ENCODE results near the gene C14orf132. TPM values are rescaled to one million over a fixed set of nuclear protein-coding genes. Genes with fewer than 3 reads are reported as not detected.
A peak's percentile ranks its signal among the peaks of the same experiment; 100 is the strongest.

C14orf132 gene
- total and polyA plus RNA-seq, 5 experiments from 2014 or later, result 0.57 to 4.6 (median 2.4) TPM; not detected in 1

DNA sequence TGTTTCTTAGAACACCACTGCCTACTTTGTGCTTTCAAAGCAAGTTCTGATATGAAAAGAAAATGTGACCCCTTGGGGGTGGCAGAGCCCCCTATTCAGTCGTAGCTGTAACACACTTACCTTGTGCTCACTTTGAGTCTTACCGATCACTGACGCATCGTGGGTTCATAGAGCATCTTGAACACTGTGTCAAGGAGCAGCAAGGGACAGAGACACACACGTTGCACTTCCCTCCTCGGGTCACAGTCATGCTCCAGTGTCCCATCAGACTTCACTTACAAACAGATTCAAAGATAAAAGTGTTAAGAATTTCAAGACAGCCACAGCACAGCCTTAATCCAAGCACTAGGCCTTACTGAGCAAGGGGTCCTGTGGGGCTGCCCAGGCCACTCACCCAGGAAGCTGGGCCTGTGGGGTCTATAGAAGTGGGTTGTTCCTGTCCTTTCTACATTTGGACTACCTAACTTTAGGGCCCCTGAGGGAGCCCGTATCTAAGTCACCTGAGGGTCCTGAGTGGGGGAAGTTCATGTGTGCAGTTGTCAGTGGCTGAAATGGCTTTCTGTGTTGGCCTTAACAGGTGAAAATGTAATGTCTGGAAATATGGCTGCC, 90.1 kb downstream of the C14orf132 start:
- peaks cover 0 to 27% (median 9%) of the 10 kb centered on the region in 5 donors for H3K27me3 Mint-ChIP-seq
- H3K27ac Mint-ChIP-seq, result peak overlapping the region in 5 of 10 donors; percentile 10 to 71 (median 28)
- ATAC-seq (no peak), DNase-seq (no peak)
- H3K4me1 Mint-ChIP-seq, result peaks cover 8 to 32% (median 23%) of the 10 kb centered on the region in 4 donors
- H3K4me3 Mint-ChIP-seq, result no peak overlapping the region
- no peaks in the 10 kb centered on the region for H3K36me3 Mint-ChIP-seq
- peaks cover 0 to 2% (median 0%) of the 10 kb centered on the region in 9 donors for H3K9me3 Mint-ChIP-seq
- POLR2A ChIA-PET, result no interaction called here

DNA sequence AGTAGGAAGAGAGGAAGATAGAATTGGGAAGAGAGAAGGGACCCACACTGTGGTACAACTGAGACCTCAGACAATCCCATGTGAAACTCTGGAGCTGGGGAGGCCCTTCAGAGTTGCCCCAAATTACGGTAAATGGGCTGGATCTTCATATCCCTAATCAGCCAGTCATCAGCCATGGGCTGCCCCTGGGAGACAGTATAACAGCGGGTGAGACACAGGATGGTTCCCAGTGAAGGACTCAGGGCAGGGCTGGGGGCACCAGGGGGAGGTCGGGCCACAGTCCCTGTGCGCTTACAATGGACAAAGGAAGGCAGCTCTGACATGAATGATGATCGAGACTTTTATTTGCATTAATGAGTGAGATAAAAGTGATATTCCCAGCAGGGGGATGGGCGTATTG, 91.2 kb downstream of the C14orf132 start:
- POLR2A ChIA-PET, result no interaction called here
- Mint-ChIP-seq H3K27ac (peak overlapping the region in 3 of 10 donors; percentile 5 to 63 (median 27)), H3K4me3 (no peak overlapping the region)

GRCh38 chr14:96130854-96131253, 91.7 kb downstream of the C14orf132 start:
- peaks cover 0 to 5% (median 0%) of the 10 kb centered on the region in 3 donors for H3K36me3 Mint-ChIP-seq
- peaks cover 0 to 2% (median 0%) of the 10 kb centered on the region in 9 donors for H3K9me3 Mint-ChIP-seq
- POLR2A ChIA-PET, result no interaction called here
- peaks cover 2 to 40% (median 16%) of the 10 kb centered on the region in 5 donors for H3K27me3 Mint-ChIP-seq
- ATAC-seq (no peak), DNase-seq (no peak)
- H3K4me3 Mint-ChIP-seq, result no peak overlapping the region
- peak overlapping the region in 2 of 10 donors; percentile 5 to 63 for H3K27ac Mint-ChIP-seq
- peaks cover 8 to 19% (median 16%) of the 10 kb centered on the region in 4 donors for H3K4me1 Mint-ChIP-seq

More for the DNA sequence above, 91.2 kb downstream of the C14orf132 start:
- peaks cover 0 to 2% (median 0%) of the 10 kb centered on the region in 9 donors for H3K9me3 Mint-ChIP-seq
- ATAC-seq (no peak), DNase-seq (no peak)
- peaks cover 8 to 23% (median 18%) of the 10 kb centered on the region in 4 donors for H3K4me1 Mint-ChIP-seq
- H3K36me3 Mint-ChIP-seq, result peaks cover 0 to 4% (median 0%) of the 10 kb centered on the region in 3 donors
- H3K27me3 Mint-ChIP-seq, result peaks cover 0 to 36% (median 11%) of the 10 kb centered on the region in 5 donors

- H3K9me3 Mint-ChIP-seq, result peaks cover 0 to 2% (median 0%) of the 10 kb centered on the region in 9 donors
- H3K27me3 Mint-ChIP-seq, result peaks cover 5 to 42% (median 16%) of the 10 kb centered on the region in 5 donors
- ATAC-seq (no peak), DNase-seq (no peak)
- POLR2A ChIA-PET, result no interaction called here
- peak overlapping the region in 1 of 10 donors; percentile 49 for H3K27ac Mint-ChIP-seq
- peaks cover 0 to 5% (median 0%) of the 10 kb centered on the region in 3 donors for H3K36me3 Mint-ChIP-seq
- peaks cover 3 to 9% (median 6%) of the 10 kb centered on the region in 4 donors for H3K4me1 Mint-ChIP-seq
- H3K4me3 Mint-ChIP-seq, result no peak overlapping the region
These were observed 92.7 kb downstream of the C14orf132 start for GRCh38 chr14:96131836-96132235.

- POLR2A ChIA-PET, result no interaction called here
- Mint-ChIP-seq H3K4me1 (no peaks in the 10 kb centered on the region), H3K4me3 (no peak overlapping the region), H3K27me3 (peaks cover 8 to 42% (median 16%) of the 10 kb centered on the region in 5 donors), H3K36me3 (peaks cover 0 to 14% (median 5%) of the 10 kb centered on the region in 3 donors), H3K27ac (peak overlapping the region in 1 of 10 donors; percentile 4), H3K9me3 (peaks cover 0 to 14% (median 7%) of the 10 kb centered on the region in 9 donors)
- DNase-seq, result no peak
- no peak for ATAC-seq
These were observed 95.3 kb downstream of the C14orf132 start for GRCh38 chr14:96134508-96134907.

DNA sequence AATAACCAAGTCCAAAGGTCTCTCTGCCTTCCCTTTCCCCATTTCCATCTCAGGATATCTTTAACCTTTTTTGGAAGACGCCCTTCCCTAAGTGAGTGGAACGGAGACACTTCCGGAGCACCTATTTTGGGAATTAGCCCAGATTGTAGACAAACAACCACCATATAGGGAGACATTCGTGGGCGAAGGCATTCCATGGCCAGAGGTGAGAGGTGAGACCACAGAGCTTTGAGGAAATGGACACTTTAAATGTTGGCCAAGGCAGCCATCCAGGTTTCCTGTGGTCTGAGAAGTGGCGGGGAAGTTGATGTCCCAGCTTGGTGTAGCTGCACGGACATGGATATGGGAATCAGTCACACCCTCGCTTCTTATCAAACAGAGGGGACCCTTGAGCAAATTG, 96.1 kb downstream of the C14orf132 start:
- Mint-ChIP-seq H3K27me3 (peaks cover 8 to 37% (median 13%) of the 10 kb centered on the region in 5 donors), H3K4me3 (no peak overlapping the region), H3K27ac (peak overlapping the region in 1 of 10 donors; percentile 32), H3K4me1 (no peaks in the 10 kb centered on the region), H3K36me3 (peaks cover 0 to 14% (median 5%) of the 10 kb centered on the region in 3 donors), H3K9me3 (peaks cover 0 to 14% (median 7%) of the 10 kb centered on the region in 9 donors)
- POLR2A ChIA-PET, result no interaction called here
- ATAC-seq (no peak), DNase-seq (no peak)

- H3K36me3 Mint-ChIP-seq, result peaks cover 0 to 14% (median 5%) of the 10 kb centered on the region in 3 donors
- H3K4me3 Mint-ChIP-seq, result no peak overlapping the region
- H3K27me3 Mint-ChIP-seq, result peaks cover 8 to 31% (median 13%) of the 10 kb centered on the region in 5 donors
- H3K27ac Mint-ChIP-seq, result no peak overlapping the region
- no peaks in the 10 kb centered on the region for H3K4me1 Mint-ChIP-seq
- DNase-seq (no peak), ATAC-seq (no peak)
- H3K9me3 Mint-ChIP-seq, result peaks cover 0 to 14% (median 7%) of the 10 kb centered on the region in 9 donors
- POLR2A ChIA-PET, result no interaction called here
These were observed 97.3 kb downstream of the C14orf132 start for GRCh38 chr14:96136371-96137005.

DNA sequence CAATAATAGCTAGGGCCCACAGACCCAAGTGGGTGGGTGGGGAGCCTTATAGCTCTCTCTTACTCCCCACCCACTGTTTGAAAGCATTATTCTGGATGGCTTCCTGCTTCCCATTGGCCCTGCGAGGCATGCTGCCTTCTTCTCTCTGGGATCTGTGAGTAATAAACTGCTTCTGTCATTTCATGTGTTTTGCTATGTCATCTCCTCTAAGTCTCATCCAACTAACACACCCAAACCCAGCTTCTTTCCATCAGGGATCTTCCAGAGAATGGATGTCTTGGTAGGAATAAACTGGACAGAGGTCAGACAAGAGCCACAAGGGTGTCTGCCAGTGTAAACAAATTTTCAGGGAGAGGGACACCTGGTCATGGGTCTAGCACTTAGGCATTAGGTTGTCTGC, 99.1 kb downstream of the C14orf132 start:
- DNase-seq (no peak), ATAC-seq (no peak)
- no peak overlapping the region for H3K4me3 Mint-ChIP-seq
- POLR2A ChIA-PET, result interaction anchor here (0.8 kb wide), 1 partner anchor 19 kb away, joined by 3 read pairs; no protein-coding TSS in a partner anchor
- peaks cover 7 to 19% (median 15%) of the 10 kb centered on the region in 5 donors for H3K27me3 Mint-ChIP-seq
- peaks cover 0 to 16% (median 7%) of the 10 kb centered on the region in 9 donors for H3K9me3 Mint-ChIP-seq
- no peak overlapping the region for H3K27ac Mint-ChIP-seq
- H3K36me3 Mint-ChIP-seq, result peaks cover 0 to 18% (median 5%) of the 10 kb centered on the region in 3 donors
- no peaks in the 10 kb centered on the region for H3K4me1 Mint-ChIP-seq

GRCh38 chr14:96139169-96139568, 100.0 kb downstream of the C14orf132 start:
- no peak for ATAC-seq
- Mint-ChIP-seq H3K9me3 (peaks cover 0 to 20% (median 7%) of the 10 kb centered on the region in 9 donors), H3K4me3 (no peak overlapping the region)

DNA sequence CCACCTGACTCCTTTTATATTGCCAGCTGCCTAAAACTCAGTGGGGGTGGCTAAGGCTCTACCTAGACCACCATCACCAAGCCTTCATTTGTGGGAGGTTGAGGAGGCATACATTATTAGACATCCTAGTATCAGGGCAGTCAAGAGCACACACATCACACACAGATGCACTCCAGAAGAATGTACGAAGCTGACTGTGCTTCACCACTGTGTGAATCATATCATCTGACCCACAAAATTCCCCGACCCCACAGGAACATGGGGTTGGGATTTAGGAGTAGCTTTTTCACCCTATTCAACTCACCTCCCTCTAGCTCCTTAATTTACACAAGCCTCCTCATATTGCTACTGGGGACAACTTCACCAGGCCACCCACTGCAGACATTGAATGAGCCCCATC, 100.7 kb downstream of the C14orf132 start:
- ATAC-seq (no peak), DNase-seq (no peak)
- Mint-ChIP-seq H3K9me3 (peaks cover 0 to 18% (median 7%) of the 10 kb centered on the region in 9 donors), H3K27ac (no peak overlapping the region), H3K4me3 (no peak overlapping the region), H3K27me3 (peaks cover 10 to 23% (median 14%) of the 10 kb centered on the region in 5 donors), H3K36me3 (peaks cover 0 to 18% (median 5%) of the 10 kb centered on the region in 3 donors), H3K4me1 (no peaks in the 10 kb centered on the region)
- POLR2A ChIA-PET, result no interaction called here

More at GRCh38 chr14:96139169-96139568, 100.0 kb downstream of the C14orf132 start:
- DNase-seq, result no peak
- Mint-ChIP-seq H3K36me3 (peaks cover 0 to 18% (median 5%) of the 10 kb centered on the region in 3 donors), H3K27ac (no peak overlapping the region), H3K27me3 (peaks cover 7 to 23% (median 15%) of the 10 kb centered on the region in 5 donors), H3K4me1 (no peaks in the 10 kb centered on the region)
- POLR2A ChIA-PET, result interaction anchor here (0.8 kb wide), 1 partner anchor 18 kb away, joined by 3 read pairs; no protein-coding TSS in a partner anchor

- no peak for DNase-seq
- POLR2A ChIA-PET, result no interaction called here
- Mint-ChIP-seq H3K4me1 (no peaks in the 10 kb centered on the region), H3K36me3 (peaks cover 0 to 14% (median 5%) of the 10 kb centered on the region in 3 donors), H3K9me3 (peaks cover 0 to 18% (median 7%) of the 10 kb centered on the region in 9 donors), H3K27ac (no peak overlapping the region), H3K27me3 (peaks cover 1 to 21% (median 10%) of the 10 kb centered on the region in 5 donors), H3K4me3 (no peak overlapping the region)
- no peak for ATAC-seq
These were observed 101.8 kb downstream of the C14orf132 start for GRCh38 chr14:96140952-96141351.

All from naive thymus-derived CD8-positive, alpha-beta T cell (primary cell).